BLaER1 (cell line): ENCODE data around the gene H2BK1.

Experiments used
- H3K27ac ChIP-seq: shearing (Covaris generic); formaldehyde crosslinking; 2 replicates; pipeline ENCODE4 v1.8.1; 2022
- H3K27me3 ChIP-seq: shearing (Covaris generic); formaldehyde crosslinking; 2 replicates; pipeline ENCODE4 v1.8.1; 2022
- H3K36me3 ChIP-seq: shearing (Covaris generic); formaldehyde crosslinking; 2 replicates; pipeline ENCODE4 v1.8.1; 2022
- H3K4me1 ChIP-seq: shearing (Covaris generic); formaldehyde crosslinking; 2 replicates; pipeline ENCODE4 v1.8.1; 2022
- H3K4me2 ChIP-seq: shearing (Covaris generic); formaldehyde crosslinking; 2 replicates; pipeline ENCODE4 v1.8.1; 2022
- H3K4me3 ChIP-seq: shearing (Covaris generic); formaldehyde crosslinking; 2 replicates; pipeline ENCODE4 v1.8.1; 2022
- H3K9ac ChIP-seq: shearing (Covaris generic); formaldehyde crosslinking; 2 replicates; pipeline ENCODE4 v1.8.1; 2022
- H3K9me3 ChIP-seq: shearing (Covaris generic); formaldehyde crosslinking; 2 replicates; pipeline ENCODE4 v1.8.1; 2022
- H4K20me1 ChIP-seq: shearing (Covaris generic); formaldehyde crosslinking; 2 replicates; pipeline ENCODE4 v1.8.1; 2022
- Cebpa-rat ChIP-seq: shearing (Covaris generic); IDR thresholded peaks from 2 replicates; pipeline ENCODE4 v1.8.1; 2022

The H2BK1 gene

DNA sequence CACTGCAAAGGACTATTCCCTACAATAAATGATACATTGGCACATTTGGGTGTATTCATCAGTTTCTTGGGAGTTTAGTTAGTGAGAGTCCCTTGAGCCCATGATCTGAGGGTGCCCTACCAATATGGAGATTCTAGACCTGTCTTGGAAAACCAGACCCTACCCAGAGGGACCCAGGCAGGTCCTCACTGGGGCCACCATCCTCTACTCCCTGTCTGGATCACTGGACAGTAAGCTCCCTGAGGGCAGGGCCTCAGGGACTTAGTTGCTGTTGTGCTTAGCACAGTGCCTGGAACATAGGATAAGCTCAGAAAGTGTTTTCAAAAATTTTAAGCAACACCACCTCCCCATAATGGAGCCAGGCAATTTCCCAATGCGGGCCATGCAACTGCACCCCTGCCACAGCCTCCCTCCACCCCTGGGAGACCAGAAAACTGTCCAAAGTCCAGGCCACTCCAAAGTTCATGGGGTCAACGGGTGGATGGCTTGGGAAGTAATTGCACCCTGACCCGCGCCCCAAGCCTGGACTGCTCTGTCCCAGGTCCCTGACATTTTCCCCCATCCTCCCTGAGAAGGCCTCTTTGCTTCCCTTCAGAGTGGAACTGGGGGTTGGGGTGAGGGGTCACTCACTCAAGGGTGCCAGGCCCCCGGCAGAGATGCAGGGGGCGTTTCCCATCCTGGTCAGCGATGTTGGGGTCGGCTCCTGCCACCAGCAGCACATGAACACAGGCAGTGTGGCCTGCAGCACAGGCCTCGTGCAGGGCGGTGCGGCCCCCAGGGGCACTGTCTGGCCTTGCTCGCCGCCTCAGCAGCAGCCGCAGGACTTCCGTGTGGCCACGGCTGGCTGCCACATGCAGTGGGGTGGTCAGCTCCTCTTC is 24.3 kb downstream of the H2BK1 start:
- H3K36me3 ChIP-seq = no peaks in the 10 kb centered on the region
- H3K27ac ChIP-seq = no peak overlapping the region
- H4K20me1 ChIP-seq = peaks cover 42% of the 10 kb centered on the region
- no peak for TF ChIP-seq Cebpa-rat
- H3K27me3 ChIP-seq = peaks cover 28% of the 10 kb centered on the region
- no peaks in the 10 kb centered on the region for H3K9me3 ChIP-seq
- no peak overlapping the region for H3K4me3 ChIP-seq
- H3K4me2 ChIP-seq = no peak overlapping the region
- peaks cover 35% of the 10 kb centered on the region for H3K4me1 ChIP-seq
- H3K9ac ChIP-seq = no peak overlapping the region

DNA sequence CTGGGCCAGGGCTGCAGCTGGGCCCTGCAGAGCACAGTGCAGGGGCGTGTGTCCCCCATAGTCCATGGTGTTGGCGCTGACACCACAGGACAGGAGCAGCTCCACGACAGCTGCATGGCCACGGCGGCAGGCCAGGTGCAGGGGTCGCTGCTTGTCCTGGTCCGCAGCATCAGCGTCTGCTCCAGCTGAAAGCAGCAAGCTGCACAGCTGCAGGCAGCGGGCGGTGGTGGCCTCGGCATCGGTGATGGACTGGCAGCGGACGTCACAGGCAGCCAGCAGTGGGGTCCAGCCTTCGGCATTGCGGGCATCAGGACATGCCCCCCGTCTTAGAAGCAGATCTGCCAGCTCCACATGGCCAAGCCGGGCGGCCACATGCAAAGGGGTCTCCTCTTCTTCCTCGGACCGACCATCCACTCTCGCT is 29.3 kb downstream of the H2BK1 start:
- Histone ChIP-seq H3K9me3 (no peaks in the 10 kb centered on the region), H3K4me3 (no peak overlapping the region), H3K9ac (no peak overlapping the region), H3K27me3 (no peaks in the 10 kb centered on the region; the same call in 1 of the 2 replicates), H3K4me2 (no peak overlapping the region), H3K4me1 (no peaks in the 10 kb centered on the region), H4K20me1 (no peaks in the 10 kb centered on the region; the same call in 1 of the 2 replicates), H3K27ac (no peak overlapping the region), H3K36me3 (no peaks in the 10 kb centered on the region)
- no peak for TF ChIP-seq Cebpa-rat

DNA sequence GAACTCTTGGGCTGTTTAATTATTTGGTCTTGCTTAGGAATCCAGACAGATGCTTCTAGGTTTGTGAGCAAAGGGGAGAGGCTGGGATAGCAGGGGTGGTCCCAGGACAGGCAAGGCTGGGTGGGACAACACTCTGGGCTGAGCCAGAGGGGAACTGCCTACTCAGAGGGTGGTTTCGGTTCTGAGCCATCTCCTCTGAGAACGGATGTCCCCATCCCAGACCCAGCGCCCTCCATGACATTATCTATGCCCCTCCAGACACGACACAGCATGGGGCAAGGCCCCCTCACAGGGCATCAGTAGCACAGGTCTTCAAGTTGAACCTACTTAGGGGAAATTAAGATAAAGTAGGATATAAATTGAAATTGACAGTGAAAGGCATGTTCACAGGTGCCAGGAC is 30.3 kb downstream of the H2BK1 start:
- H3K9me3 ChIP-seq = no peaks in the 10 kb centered on the region
- H4K20me1 ChIP-seq = no peaks in the 10 kb centered on the region; the same call in 1 of the 2 replicates
- H3K9ac ChIP-seq = no peak overlapping the region
- no peaks in the 10 kb centered on the region for H3K36me3 ChIP-seq
- H3K27me3 ChIP-seq = no peaks in the 10 kb centered on the region; the same call in 1 of the 2 replicates
- no peak for TF ChIP-seq Cebpa-rat
- H3K27ac ChIP-seq = no peak overlapping the region
- no peak overlapping the region for H3K4me2 ChIP-seq
- H3K4me3 ChIP-seq = no peak overlapping the region
- no peaks in the 10 kb centered on the region for H3K4me1 ChIP-seq

DNA sequence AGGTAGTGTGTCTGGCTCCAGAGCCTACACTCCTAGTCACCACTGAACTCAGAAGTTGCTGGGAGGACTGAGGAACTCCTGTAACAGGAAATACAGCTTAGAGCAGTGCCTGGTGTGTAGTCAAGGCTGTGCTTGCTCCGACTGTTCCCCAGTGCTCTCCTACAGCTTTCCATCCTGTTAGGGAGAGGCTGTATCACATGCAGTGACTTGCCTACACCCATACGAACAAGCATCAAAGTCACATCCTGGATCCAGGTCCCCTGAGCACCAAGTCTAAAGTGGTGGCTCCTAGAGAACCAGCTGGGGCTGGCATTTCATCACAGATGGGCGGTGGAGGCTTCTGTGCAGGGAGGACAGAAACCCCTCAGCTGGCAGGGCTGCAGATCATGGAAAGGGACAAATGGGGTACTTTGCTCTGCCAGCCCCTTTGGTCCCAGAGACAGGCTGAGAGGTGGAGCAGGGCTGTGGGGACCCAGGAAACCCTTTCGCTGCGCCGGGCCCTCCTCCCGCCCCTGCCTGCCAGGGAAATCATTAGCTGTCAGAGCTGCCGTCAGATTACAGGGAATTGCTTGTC is 30.9 kb downstream of the H2BK1 start:
- Histone ChIP-seq H3K27ac (no peak overlapping the region), H3K4me1 (no peaks in the 10 kb centered on the region), H3K9me3 (peaks cover 5% of the 10 kb centered on the region), H3K27me3 (no peaks in the 10 kb centered on the region; the same call in 1 of the 2 replicates), H3K36me3 (no peaks in the 10 kb centered on the region), H3K4me3 (no peak overlapping the region), H4K20me1 (no peaks in the 10 kb centered on the region; the same call in 1 of the 2 replicates), H3K9ac (no peak overlapping the region), H3K4me2 (no peak overlapping the region)
- TF ChIP-seq Cebpa-rat = no peak

DNA sequence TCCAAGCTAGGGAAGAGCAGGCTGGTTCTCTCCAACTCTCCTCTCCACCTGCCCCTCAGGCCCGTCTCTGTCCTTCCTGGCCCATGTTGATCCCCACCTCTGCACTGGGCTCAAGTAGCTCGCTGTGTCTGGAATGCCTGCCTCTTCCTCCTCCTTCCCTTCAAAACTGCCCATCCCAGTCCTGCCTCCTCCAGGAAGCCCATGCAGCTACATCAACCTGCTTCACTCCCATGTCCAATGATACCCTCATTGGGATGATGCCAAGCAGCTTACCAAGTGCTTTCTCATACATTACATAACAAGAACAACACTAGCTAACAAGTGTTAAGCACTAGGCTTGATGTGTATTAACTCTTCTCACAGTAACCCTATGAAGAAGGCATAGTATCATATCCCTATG is 31.5 kb downstream of the H2BK1 start:
- H3K4me3 ChIP-seq = no peak overlapping the region
- H3K9me3 ChIP-seq = peaks cover 11% of the 10 kb centered on the region
- H4K20me1 ChIP-seq = no peaks in the 10 kb centered on the region; the same call in 1 of the 2 replicates
- TF ChIP-seq Cebpa-rat = no peak
- H3K4me1 ChIP-seq = no peaks in the 10 kb centered on the region
- no peaks in the 10 kb centered on the region; the same call in 1 of the 2 replicates for H3K27me3 ChIP-seq
- no peak overlapping the region for H3K4me2 ChIP-seq
- H3K36me3 ChIP-seq = no peaks in the 10 kb centered on the region
- no peak overlapping the region for H3K9ac ChIP-seq
- H3K27ac ChIP-seq = no peak overlapping the region

DNA sequence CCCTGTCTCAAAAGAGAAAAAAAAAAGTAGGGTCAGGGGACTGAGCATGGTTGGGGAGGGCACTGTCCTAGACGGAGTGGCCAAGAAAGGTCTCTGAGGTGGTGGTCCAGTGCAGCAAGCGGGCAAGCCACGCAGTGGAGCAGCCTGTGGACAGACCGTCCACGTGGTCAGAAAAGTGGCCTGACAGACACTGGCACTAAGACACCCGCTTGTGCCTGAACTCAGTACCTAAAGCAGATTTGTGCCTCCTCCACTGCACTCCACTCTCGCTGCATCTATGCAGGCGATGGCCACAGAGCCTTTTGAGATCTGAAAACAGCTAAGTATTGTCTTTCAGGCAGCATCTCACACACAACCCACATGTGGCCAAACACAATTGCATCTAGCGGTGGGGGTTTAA is 32.1 kb downstream of the H2BK1 start:
- no peak overlapping the region for H3K9ac ChIP-seq
- no peak overlapping the region for H3K4me2 ChIP-seq
- no peaks in the 10 kb centered on the region; the same call in 1 of the 2 replicates for H4K20me1 ChIP-seq
- no peak overlapping the region for H3K4me3 ChIP-seq
- no peaks in the 10 kb centered on the region for H3K4me1 ChIP-seq
- H3K27me3 ChIP-seq = no peaks in the 10 kb centered on the region; the same call in 1 of the 2 replicates
- TF ChIP-seq Cebpa-rat = no peak
- H3K9me3 ChIP-seq = peaks cover 17% of the 10 kb centered on the region
- no peaks in the 10 kb centered on the region for H3K36me3 ChIP-seq
- no peak overlapping the region for H3K27ac ChIP-seq

DNA sequence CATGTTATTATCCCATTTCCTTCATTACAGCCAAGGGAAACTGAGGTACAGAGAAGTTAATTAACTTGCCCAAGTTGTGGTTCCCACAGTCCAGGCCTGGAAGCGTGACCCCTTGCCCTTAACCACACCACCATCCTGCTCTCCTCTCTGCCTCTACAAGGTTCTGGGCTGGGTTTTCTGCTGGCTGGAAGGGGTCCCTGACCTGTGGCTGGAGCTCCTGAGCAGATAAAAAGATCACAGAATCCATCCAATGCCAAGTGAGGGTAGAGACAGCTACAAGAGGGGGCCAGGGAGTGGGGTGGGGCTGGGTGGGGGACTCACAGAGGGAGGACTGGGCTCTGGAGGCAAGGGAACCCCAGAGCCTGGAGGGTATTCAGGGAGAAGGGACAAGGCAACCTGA is 33.0 kb downstream of the H2BK1 start:
- Histone ChIP-seq H3K36me3 (no peaks in the 10 kb centered on the region), H3K4me2 (no peak overlapping the region), H3K9ac (no peak overlapping the region), H3K27me3 (peaks cover 2% of the 10 kb centered on the region), H3K4me3 (no peak overlapping the region), H3K27ac (no peak overlapping the region), H3K9me3 (peaks cover 19% of the 10 kb centered on the region), H3K4me1 (no peaks in the 10 kb centered on the region), H4K20me1 (no peaks in the 10 kb centered on the region; the same call in 1 of the 2 replicates)
- TF ChIP-seq Cebpa-rat = no peak

DNA sequence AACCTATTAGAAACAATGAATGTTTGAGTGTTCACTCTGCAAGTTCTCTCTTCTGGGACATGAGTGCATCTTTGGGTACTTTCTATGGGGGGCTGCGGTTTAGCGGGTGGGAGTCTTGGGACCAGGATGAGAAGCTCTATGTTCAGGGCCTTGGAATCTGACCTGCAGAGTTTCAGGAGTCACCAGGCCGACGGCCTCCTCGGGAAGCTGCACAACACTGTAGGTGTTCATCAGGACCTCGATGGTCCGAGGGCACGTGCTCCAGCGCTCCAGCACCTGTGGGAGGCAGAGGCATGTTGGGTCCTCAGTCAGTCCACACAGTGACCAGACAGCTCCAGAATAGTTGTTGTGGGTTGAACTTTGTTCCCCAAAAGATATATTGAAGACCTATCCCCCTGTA is 33.9 kb downstream of the H2BK1 start:
- H3K27me3 ChIP-seq = peaks cover 11% of the 10 kb centered on the region

DNA sequence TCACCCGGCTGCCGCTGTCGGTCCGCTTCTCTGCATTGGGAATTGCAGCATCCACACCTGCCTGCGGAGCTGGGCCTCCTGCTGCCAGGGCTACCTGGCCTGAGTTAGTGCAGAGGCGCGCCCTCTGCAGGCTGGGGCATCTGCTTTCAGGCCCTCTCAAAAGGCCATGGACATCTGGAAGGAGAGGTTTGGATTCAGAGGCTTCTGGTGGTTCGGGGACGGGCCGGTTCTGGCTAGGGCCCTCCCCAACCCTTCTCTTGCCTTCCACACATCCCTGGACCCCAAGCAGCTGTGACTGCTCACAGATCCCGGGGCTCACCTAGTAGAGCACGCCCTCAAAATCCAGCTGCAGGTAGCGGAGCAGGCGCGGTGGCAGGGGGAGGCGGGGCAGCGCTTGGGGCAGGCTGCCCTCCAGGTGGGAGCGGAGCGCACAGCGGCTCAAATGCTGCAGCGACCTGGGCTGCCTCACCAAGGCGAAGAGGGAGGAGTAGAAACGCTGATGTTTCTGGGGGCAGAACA is 34.4 kb downstream of the H2BK1 start:
- Histone ChIP-seq H4K20me1 (no peaks in the 10 kb centered on the region; the same call in 1 of the 2 replicates), H3K27ac (no peak overlapping the region), H3K27me3 (peaks cover 16% of the 10 kb centered on the region), H3K4me2 (no peak overlapping the region), H3K4me3 (no peak overlapping the region), H3K36me3 (no peaks in the 10 kb centered on the region), H3K9me3 (peaks cover 19% of the 10 kb centered on the region), H3K4me1 (no peaks in the 10 kb centered on the region), H3K9ac (no peak overlapping the region)
- TF ChIP-seq Cebpa-rat = no peak

More for the DNA sequence above, 33.9 kb downstream of the H2BK1 start:
- Histone ChIP-seq H3K36me3 (no peaks in the 10 kb centered on the region), H3K4me1 (no peaks in the 10 kb centered on the region), H4K20me1 (no peaks in the 10 kb centered on the region; the same call in 1 of the 2 replicates), H3K27ac (no peak overlapping the region), H3K4me2 (no peak overlapping the region), H3K9me3 (peaks cover 19% of the 10 kb centered on the region), H3K4me3 (no peak overlapping the region), H3K9ac (no peak overlapping the region)
- no peak for TF ChIP-seq Cebpa-rat
